PFSK-1 (cell line): Measurements from ENCODE around the gene ADAMTS2.

Experiments used
- POLR2AphosphoS5 ChIP-seq: IDR thresholded peaks from 2 replicates; pipeline ENCODE4 v1.6.1; 2012; ENCODE audit warnings: low read depth, mild to moderate bottlenecking, control low read depth, low read length, moderate library complexity
- SIN3A ChIP-seq: IDR thresholded peaks from 2 replicates; pipeline ENCODE4 v1.6.1; 2012; ENCODE audit warnings: mild to moderate bottlenecking, low read length, moderate library complexity, borderline replicate concordance; ENCODE audit not compliant: insufficient read depth
- TAF1 ChIP-seq: IDR thresholded peaks from 2 replicates; pipeline ENCODE4 v1.6.1; 2012; ENCODE audit warnings: low read length, control low read depth, borderline replicate concordance; ENCODE audit not compliant: insufficient read depth
- TF ChIP-seq, protein P1 (sequence below), 2 experiments: IDR thresholded peaks; 2 replicates each; pipeline versions ENCODE4 v1.6.1 to v1.8.0; 2011 to 2012; ENCODE audit warnings: low read depth in 2 of 2, low read length in 2 of 2, control low read depth in 1 of 2, inconsistent platforms in 1 of 2, mild to moderate bottlenecking in 1 of 2, moderate library complexity in 1 of 2; ENCODE audit not compliant: insufficient read depth in 1 of 2

- TF ChIP-seq, protein P1, sequence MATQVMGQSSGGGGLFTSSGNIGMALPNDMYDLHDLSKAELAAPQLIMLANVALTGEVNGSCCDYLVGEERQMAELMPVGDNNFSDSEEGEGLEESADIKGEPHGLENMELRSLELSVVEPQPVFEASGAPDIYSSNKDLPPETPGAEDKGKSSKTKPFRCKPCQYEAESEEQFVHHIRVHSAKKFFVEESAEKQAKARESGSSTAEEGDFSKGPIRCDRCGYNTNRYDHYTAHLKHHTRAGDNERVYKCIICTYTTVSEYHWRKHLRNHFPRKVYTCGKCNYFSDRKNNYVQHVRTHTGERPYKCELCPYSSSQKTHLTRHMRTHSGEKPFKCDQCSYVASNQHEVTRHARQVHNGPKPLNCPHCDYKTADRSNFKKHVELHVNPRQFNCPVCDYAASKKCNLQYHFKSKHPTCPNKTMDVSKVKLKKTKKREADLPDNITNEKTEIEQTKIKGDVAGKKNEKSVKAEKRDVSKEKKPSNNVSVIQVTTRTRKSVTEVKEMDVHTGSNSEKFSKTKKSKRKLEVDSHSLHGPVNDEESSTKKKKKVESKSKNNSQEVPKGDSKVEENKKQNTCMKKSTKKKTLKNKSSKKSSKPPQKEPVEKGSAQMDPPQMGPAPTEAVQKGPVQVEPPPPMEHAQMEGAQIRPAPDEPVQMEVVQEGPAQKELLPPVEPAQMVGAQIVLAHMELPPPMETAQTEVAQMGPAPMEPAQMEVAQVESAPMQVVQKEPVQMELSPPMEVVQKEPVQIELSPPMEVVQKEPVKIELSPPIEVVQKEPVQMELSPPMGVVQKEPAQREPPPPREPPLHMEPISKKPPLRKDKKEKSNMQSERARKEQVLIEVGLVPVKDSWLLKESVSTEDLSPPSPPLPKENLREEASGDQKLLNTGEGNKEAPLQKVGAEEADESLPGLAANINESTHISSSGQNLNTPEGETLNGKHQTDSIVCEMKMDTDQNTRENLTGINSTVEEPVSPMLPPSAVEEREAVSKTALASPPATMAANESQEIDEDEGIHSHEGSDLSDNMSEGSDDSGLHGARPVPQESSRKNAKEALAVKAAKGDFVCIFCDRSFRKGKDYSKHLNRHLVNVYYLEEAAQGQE (IDR thresholded peaks at IDR 0.05; ENCODE audit: insufficient read depth in 1 of 2, low read depth in 2 of 2, low read length in 2 of 2) = no peak
- TF ChIP-seq SIN3A = no peak
- no peak for TF ChIP-seq POLR2AphosphoS5
- TF ChIP-seq TAF1 = no peak
These were observed 76.8 kb downstream of the ADAMTS2 start for GRCh38 chr5:179268399-179268952.
